Gastroesophageal sphincter (tissue), 4 donors: ENCODE results near the gene IL33. TPM values are rescaled to one million over a fixed set of nuclear protein-coding genes. Genes with fewer than 3 reads are reported as not detected.

Experiments used
- ATAC-seq: fragments of 150-250 bp; one replicate; pipeline ENCODE4 v1.9.1; 2016; ENCODE audit warnings: mild to moderate bottlenecking, moderate library complexity
- H3K27ac ChIP-seq, 4 donors: fragments of 200-600 bp; sonication (generic) in 3 of 4; 1 replicate in 3 of 4; 2 replicates in 1 of 4; pipeline ENCODE4 v1.5.1; 2016 to 2019
- H3K27me3 ChIP-seq: fragments of 200-600 bp; sonication (generic); one replicate; pipeline ENCODE4 v1.5.1; 2019
- H3K36me3 ChIP-seq, 2 donors: fragments of 200-600 bp; sonication (generic); one replicate each; pipeline ENCODE4 v1.5.1; 2019; ENCODE audit warnings: control low read depth in 1 of 2
- H3K4me1 ChIP-seq, 3 donors: fragments of 200-600 bp; sonication (generic); 1 replicate in 2 of 3; 2 replicates in 1 of 3; pipeline ENCODE4 v1.5.1; 2016 to 2019; ENCODE audit warnings: control low read depth in 2 of 3
- H3K4me3 ChIP-seq, 2 donors: fragments of 200-600 bp; sonication (generic); one replicate each; pipeline ENCODE4 v1.5.1; 2019; ENCODE audit warnings: mild to moderate bottlenecking in 1 of 2, moderate library complexity in 1 of 2
- H3K9me3 ChIP-seq, 3 donors: fragments of 200-600 bp; sonication (generic); one replicate each; pipeline ENCODE4 v1.5.1; 2017 to 2019; ENCODE audit warnings: control low read depth in 2 of 3
- EP300 ChIP-seq: sonication (generic); formaldehyde crosslinking; IDR thresholded peaks from one replicate; pipeline ENCODE4 v1.6.1; 2017; ENCODE audit warnings: antibody characterized with exemption, mild to moderate bottlenecking
- POLR2A ChIP-seq, 2 donors: fragments of 450-650 bp; IDR thresholded peaks; one replicate each; pipeline ENCODE4 v1.6.1; 2017; ENCODE audit warnings: antibody characterized with exemption in 2 of 2, mild to moderate bottlenecking in 2 of 2, moderate library complexity in 1 of 2
- POLR2AphosphoS5 ChIP-seq: sonication (generic); formaldehyde crosslinking; IDR thresholded peaks from one replicate; pipeline ENCODE4 v1.6.1; 2017; ENCODE audit warnings: antibody characterized with exemption
- WGBS, 2 donors: methylation state at CpG; one replicate each; pipeline ENCODE4 v1.1.5; 2018; ENCODE audit warnings: low coverage in 1 of 2; 5-methylcytosine and 5-hydroxymethylcytosine counted together
- total RNA-seq, 4 donors: library from RNA; depleted of rRNA; stranded (reverse); fragments of >200 nt; gene quantifications; one replicate each; pipeline ENCODE4 v1.1.0, GENCODE V29; 2016
- TF ChIP-seq, protein P1 (sequence below), 4 experiments: fragments of 200-600 bp in 2 of 4; fragments of 450-650 bp in 2 of 4; sonication (generic) in 1 of 4; IDR thresholded peaks; one replicate each; pipeline ENCODE4 v1.5.1; 2017 to 2019; ENCODE audit warnings: antibody characterized with exemption in 4 of 4, mild to moderate bottlenecking in 2 of 4, moderate library complexity in 2 of 4

The IL33 gene
- total RNA-seq, 4 donors from 2014 or later, result 43.6 to 145 (median 77.8) TPM

GRCh38 chr9:6194934-6195333 is 20.7 kb upstream of the IL33 start:
- no peak for TF ChIP-seq POLR2AphosphoS5
- TF ChIP-seq, protein P1, sequence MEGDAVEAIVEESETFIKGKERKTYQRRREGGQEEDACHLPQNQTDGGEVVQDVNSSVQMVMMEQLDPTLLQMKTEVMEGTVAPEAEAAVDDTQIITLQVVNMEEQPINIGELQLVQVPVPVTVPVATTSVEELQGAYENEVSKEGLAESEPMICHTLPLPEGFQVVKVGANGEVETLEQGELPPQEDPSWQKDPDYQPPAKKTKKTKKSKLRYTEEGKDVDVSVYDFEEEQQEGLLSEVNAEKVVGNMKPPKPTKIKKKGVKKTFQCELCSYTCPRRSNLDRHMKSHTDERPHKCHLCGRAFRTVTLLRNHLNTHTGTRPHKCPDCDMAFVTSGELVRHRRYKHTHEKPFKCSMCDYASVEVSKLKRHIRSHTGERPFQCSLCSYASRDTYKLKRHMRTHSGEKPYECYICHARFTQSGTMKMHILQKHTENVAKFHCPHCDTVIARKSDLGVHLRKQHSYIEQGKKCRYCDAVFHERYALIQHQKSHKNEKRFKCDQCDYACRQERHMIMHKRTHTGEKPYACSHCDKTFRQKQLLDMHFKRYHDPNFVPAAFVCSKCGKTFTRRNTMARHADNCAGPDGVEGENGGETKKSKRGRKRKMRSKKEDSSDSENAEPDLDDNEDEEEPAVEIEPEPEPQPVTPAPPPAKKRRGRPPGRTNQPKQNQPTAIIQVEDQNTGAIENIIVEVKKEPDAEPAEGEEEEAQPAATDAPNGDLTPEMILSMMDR (IDR thresholded peaks at IDR 0.05), result no peak
- no peak for TF ChIP-seq POLR2A (IDR thresholded peaks at IDR 0.05)
- no peak for TF ChIP-seq EP300
- H3K4me1 ChIP-seq, result peaks cover 0 to 9% (median 0%) of the 10 kb centered on the region in 3 donors
- H3K36me3 ChIP-seq, result no peaks in the 10 kb centered on the region
- 66 to 80% methylated on average over 1 to 2 of the region's 2 CpGs for WGBS, 2 donors
- H3K27ac ChIP-seq, result no peak overlapping the region
- H3K4me3 ChIP-seq, result no peak overlapping the region
- H3K27me3 ChIP-seq, result no peaks in the 10 kb centered on the region
- ATAC-seq, result no peak
- no peaks in the 10 kb centered on the region for H3K9me3 ChIP-seq

- no peak overlapping the region for H3K4me3 ChIP-seq
- TF ChIP-seq POLR2AphosphoS5 (no peak), POLR2A (IDR thresholded peaks at IDR 0.05) (no peak), EP300 (no peak)
- TF ChIP-seq, protein P1 (IDR thresholded peaks at IDR 0.05), result no peak
- no peaks in the 10 kb centered on the region for H3K36me3 ChIP-seq
- H3K4me1 ChIP-seq, result peaks cover 0 to 9% (median 0%) of the 10 kb centered on the region in 3 donors
- H3K27ac ChIP-seq, result no peak overlapping the region
- no peak for ATAC-seq
- WGBS, 2 donors, result 86 to 93% methylated on average over 1 to 3 of the region's 4 CpGs
- H3K27me3 ChIP-seq, result no peaks in the 10 kb centered on the region
- no peaks in the 10 kb centered on the region for H3K9me3 ChIP-seq
Measured at GRCh38 chr9:6195714-6196360, 19.8 kb upstream of the IL33 start.

DNA sequence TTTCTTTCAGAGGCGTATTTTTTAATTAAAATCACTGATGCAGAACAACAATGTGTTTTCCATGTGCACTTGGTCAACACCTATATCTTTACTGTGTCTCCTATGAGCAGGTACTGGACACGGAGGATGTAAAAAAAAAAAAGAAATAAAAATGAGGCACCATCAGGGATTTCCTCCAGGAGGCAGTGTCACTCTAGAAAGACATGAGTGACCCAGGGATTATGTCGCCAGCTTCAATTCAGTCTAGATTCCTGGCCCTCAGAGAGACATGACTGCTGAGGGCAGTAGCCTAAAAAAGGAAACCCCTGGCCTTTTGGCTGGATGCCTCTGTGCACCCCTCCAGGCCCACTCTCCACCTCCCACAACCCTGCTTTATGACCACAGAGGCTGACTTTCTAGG is 18.3 kb upstream of the IL33 start:
- WGBS, 2 donors, result 47 to 61% methylated on average over 2 to 3 of the region's 3 CpGs
- no peaks in the 10 kb centered on the region for H3K9me3 ChIP-seq
- no peaks in the 10 kb centered on the region for H3K27me3 ChIP-seq
- ATAC-seq, result peak; percentile 43
- H3K27ac ChIP-seq, result no peak overlapping the region
- H3K4me3 ChIP-seq, result no peak overlapping the region
- TF ChIP-seq, protein P1 (IDR thresholded peaks at IDR 0.05), result peak; percentile 47 to 70 (median 60)
- TF ChIP-seq EP300, result no peak
- peaks cover 0 to 9% (median 0%) of the 10 kb centered on the region in 3 donors for H3K4me1 ChIP-seq
- H3K36me3 ChIP-seq, result no peaks in the 10 kb centered on the region

- H3K27me3 ChIP-seq, result no peaks in the 10 kb centered on the region
- no peaks in the 10 kb centered on the region for H3K9me3 ChIP-seq
- ATAC-seq, result no peak
- H3K4me3 ChIP-seq, result no peak overlapping the region
- WGBS, 2 donors, result 62 to 80% methylated on average over 4 of the region's 4 CpGs
- no peak overlapping the region for H3K27ac ChIP-seq
- H3K4me1 ChIP-seq, result peaks cover 0 to 9% (median 0%) of the 10 kb centered on the region in 3 donors
- no peaks in the 10 kb centered on the region for H3K36me3 ChIP-seq
- TF ChIP-seq POLR2A (IDR thresholded peaks at IDR 0.05), result no peak
- TF ChIP-seq EP300, result no peak
- TF ChIP-seq POLR2AphosphoS5, result no peak
- TF ChIP-seq, protein P1 (IDR thresholded peaks at IDR 0.05), result no peak
Measured at GRCh38 chr9:6198251-6198650, 17.4 kb upstream of the IL33 start.

- no peaks in the 10 kb centered on the region for H3K9me3 ChIP-seq
- ATAC-seq, result no peak
- no peaks in the 10 kb centered on the region for H3K27me3 ChIP-seq
- no peaks in the 10 kb centered on the region for H3K36me3 ChIP-seq
- WGBS, 2 donors, result 61 to 74% methylated on average over 3 of the region's 3 CpGs
- H3K4me3 ChIP-seq, result no peak overlapping the region
- H3K27ac ChIP-seq, result no peak overlapping the region
- H3K4me1 ChIP-seq, result peaks cover 0 to 9% (median 0%) of the 10 kb centered on the region in 3 donors
- TF ChIP-seq, protein P1 (IDR thresholded peaks at IDR 0.05), result no peak
- TF ChIP-seq POLR2A (IDR thresholded peaks at IDR 0.05) (no peak), POLR2AphosphoS5 (no peak), EP300 (no peak)
Measured at GRCh38 chr9:6199596-6199995, 16.0 kb upstream of the IL33 start.
